Mesothelial cell of epicardium (in vitro differentiated cells): ENCODE data around the gene ZNF212. TPM values are rescaled to one million over a fixed set of nuclear protein-coding genes. Genes with fewer than 3 reads are reported as not detected.
A peak's percentile ranks its signal among the peaks of the same experiment; 100 is the strongest.

Experiments used
- DNase-seq, 2 experiments: peaks; one replicate each; pipeline ENCODE4 v3.0.0; 2021; ENCODE audit warnings: low spot score in 2 of 2; ENCODE audit not compliant: unreplicated experiment in 2 of 2
- H3K27ac Mint-ChIP-seq: 2 replicates; pipeline ENCODE4 v1.8.0; 2021; ENCODE audit warnings: mixed read lengths
- H3K27me3 Mint-ChIP-seq: 2 replicates; pipeline ENCODE4 v1.8.0; 2021; ENCODE audit warnings: low read depth, mixed read lengths
- H3K36me3 Mint-ChIP-seq: 2 replicates; pipeline ENCODE4 v1.8.0; 2021; ENCODE audit warnings: mixed read lengths
- H3K4me1 Mint-ChIP-seq: 2 replicates; pipeline ENCODE4 v1.8.0; 2021; ENCODE audit warnings: mixed read lengths
- H3K4me3 Mint-ChIP-seq: 2 replicates; pipeline ENCODE4 v1.8.0; 2021; ENCODE audit warnings: mild to moderate bottlenecking, moderate library complexity, mixed read lengths
- H3K9me3 Mint-ChIP-seq: 2 replicates; pipeline ENCODE4 v1.8.0; 2021; ENCODE audit warnings: mixed read lengths
- CTCF ChIP-seq: fragments of 200-600 bp; sonication (generic); IDR thresholded peaks from one replicate; pipeline ENCODE4 v1.5.0; 2021; ENCODE audit warnings: antibody characterized with exemption; ENCODE audit not compliant: unreplicated experiment
- total RNA-seq: library from RNA; stranded (reverse); gene quantifications from 3 replicates; pipeline ENCODE4 v1.2.1, GENCODE V29; 2021

Gene ZNF212
- total RNA-seq, 1 donor from 2014 or later, result 20.8 TPM

DNA sequence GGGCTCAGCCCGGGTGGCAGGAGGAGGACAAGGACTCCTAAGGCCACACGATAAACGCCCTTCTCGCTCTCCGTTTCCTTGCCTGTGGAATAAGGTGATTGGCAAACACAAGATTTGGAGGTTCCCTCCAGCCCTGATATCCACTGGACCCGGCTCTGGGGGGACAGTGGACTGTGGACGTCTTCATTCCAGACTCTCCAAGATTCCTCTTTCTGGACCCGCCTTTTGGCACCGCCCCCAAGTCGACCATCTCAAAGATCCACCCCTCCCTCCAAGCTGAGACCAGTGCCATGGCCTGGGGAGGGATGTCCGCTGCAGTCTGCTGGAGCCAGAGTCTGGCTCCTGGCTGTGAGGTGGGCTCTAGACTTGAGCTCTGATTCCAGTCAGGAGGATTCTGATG lies 46.2 kb downstream of the ZNF212 start:
- peaks cover 15% of the 10 kb centered on the region for H3K36me3 Mint-ChIP-seq

DNA sequence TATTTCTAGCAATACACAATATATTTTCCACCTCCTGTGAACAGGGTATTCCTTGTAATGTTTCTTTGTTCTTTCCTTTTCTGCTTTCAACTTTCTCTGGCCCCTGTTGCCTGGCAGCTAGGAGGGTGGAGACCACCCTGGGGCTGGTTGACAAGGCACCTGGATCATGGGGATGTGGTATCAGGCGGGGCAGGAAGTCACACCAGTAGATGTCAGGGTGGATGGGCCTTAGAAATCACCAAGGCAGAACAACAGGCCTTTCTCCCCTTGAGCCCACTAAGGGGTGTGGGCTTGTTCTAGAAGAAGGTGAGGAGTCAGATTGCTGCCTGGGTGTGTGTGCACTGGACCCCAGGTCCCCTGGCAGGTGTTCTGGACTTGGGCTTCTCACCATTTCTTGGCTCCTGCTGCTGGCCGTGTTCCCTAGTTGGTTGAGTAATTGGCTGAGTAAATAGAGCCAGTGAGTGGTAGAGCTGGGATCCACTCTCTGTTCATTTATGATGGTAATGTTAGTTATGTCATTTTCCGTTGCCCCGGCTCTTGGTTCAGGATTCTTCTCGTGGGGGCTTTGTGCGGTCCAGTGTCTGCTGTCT lies 47.5 kb downstream of the ZNF212 start:
- Mint-ChIP-seq H3K4me3 (no peak overlapping the region), H3K27ac (no peak overlapping the region), H3K36me3 (peaks cover 10% of the 10 kb centered on the region), H3K4me1 (peaks cover 11% of the 10 kb centered on the region), H3K9me3 (no peaks in the 10 kb centered on the region), H3K27me3 (no peaks in the 10 kb centered on the region)
- DNase-seq, result no peak
- no peak for TF ChIP-seq CTCF

More for the DNA sequence above, 46.2 kb downstream of the ZNF212 start:
- no peak for DNase-seq
- no peak for TF ChIP-seq CTCF
- H3K27me3 Mint-ChIP-seq, result no peaks in the 10 kb centered on the region
- peak overlapping the region; percentile 90 for H3K4me3 Mint-ChIP-seq
- H3K9me3 Mint-ChIP-seq, result no peaks in the 10 kb centered on the region
- peaks cover 11% of the 10 kb centered on the region for H3K4me1 Mint-ChIP-seq
- H3K27ac Mint-ChIP-seq, result peak overlapping the region; percentile 84

GRCh38 chr7:149287622-149288021 lies 48.2 kb downstream of the ZNF212 start:
- peaks cover 6% of the 10 kb centered on the region for H3K36me3 Mint-ChIP-seq
- no peak overlapping the region for H3K4me3 Mint-ChIP-seq
- TF ChIP-seq CTCF, result no peak
- no peaks in the 10 kb centered on the region for H3K27me3 Mint-ChIP-seq
- DNase-seq, result no peak
- H3K9me3 Mint-ChIP-seq, result no peaks in the 10 kb centered on the region
- peaks cover 11% of the 10 kb centered on the region for H3K4me1 Mint-ChIP-seq
- no peak overlapping the region for H3K27ac Mint-ChIP-seq

GRCh38 chr7:149289262-149289661 lies 49.8 kb downstream of the ZNF212 start:
- no peaks in the 10 kb centered on the region for H3K9me3 Mint-ChIP-seq
- peaks cover 9% of the 10 kb centered on the region for H3K36me3 Mint-ChIP-seq
- TF ChIP-seq CTCF, result no peak
- H3K4me3 Mint-ChIP-seq, result no peak overlapping the region
- DNase-seq, result no peak
- H3K27ac Mint-ChIP-seq, result no peak overlapping the region
- no peaks in the 10 kb centered on the region for H3K27me3 Mint-ChIP-seq
- peaks cover 11% of the 10 kb centered on the region for H3K4me1 Mint-ChIP-seq

DNA sequence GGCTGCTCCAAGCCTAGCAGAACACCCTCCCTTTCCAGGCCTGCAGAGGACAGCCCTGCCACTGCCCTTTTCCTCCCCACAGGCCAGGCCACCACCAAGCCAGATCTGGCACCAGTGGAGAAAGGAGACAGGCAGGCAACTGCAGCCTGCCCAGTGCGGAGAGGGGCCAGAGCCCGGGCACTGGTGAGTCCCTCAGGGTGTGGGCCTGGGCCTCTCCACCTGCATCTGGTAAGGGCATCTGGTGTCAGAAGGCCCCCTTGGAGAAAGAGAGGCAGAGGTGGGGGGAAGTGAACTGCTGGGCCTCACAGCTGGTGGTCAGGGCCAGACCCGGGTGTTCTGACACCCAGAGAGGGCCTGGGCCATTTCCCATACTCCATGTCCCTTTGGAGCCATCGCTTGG lies 50.4 kb downstream of the ZNF212 start:
- H3K36me3 Mint-ChIP-seq, result peaks cover 9% of the 10 kb centered on the region
- no peaks in the 10 kb centered on the region for H3K9me3 Mint-ChIP-seq
- DNase-seq, result no peak
- no peak overlapping the region for H3K4me3 Mint-ChIP-seq
- H3K4me1 Mint-ChIP-seq, result peaks cover 7% of the 10 kb centered on the region
- no peak overlapping the region for H3K27ac Mint-ChIP-seq
- H3K27me3 Mint-ChIP-seq, result no peaks in the 10 kb centered on the region
- TF ChIP-seq CTCF, result no peak
